ACC112 (cell line): Measurements from ENCODE around the gene TREH.
"Not testable (repeated sequence)": the region's sequence is repeated elsewhere in the genome, so short reads cannot be mapped to it uniquely, and the experiment has no call there.

ENCODE experiments used
- H2AFZ ChIP-seq: fragments of 200-600 bp; sonication (generic); one replicate; pipeline ENCODE4 v1.6.0; 2017; ENCODE audit warnings: antibody characterized with exemption, low read length; ENCODE audit not compliant: unreplicated experiment
- H3K27ac ChIP-seq: fragments of 200-600 bp; sonication (generic); 2 replicates; pipeline ENCODE4 v1.5.1; 2014; ENCODE audit warnings: low read depth, mild to moderate bottlenecking, antibody characterized with exemption, low read length, moderate library complexity
- H3K27me3 ChIP-seq: fragments of 200-600 bp; sonication (generic); 2 replicates; pipeline ENCODE4 v1.6.1; 2014; ENCODE audit warnings: mild to moderate bottlenecking, antibody characterized with exemption, low read length, moderate library complexity, mixed read lengths; ENCODE audit not compliant: insufficient read depth
- H3K36me3 ChIP-seq: fragments of 200-600 bp; sonication (generic); 2 replicates; pipeline ENCODE4 v1.6.1; 2016; ENCODE audit warnings: mild to moderate bottlenecking, antibody characterized with exemption, low read length, moderate library complexity, mixed read lengths; ENCODE audit not compliant: insufficient read depth
- H3K4me1 ChIP-seq: fragments of 200-600 bp; sonication (generic); one replicate; pipeline ENCODE4 v1.6.1; 2016; ENCODE audit warnings: low read length, mixed read lengths; ENCODE audit not compliant: insufficient read depth, unreplicated experiment, control insufficient read depth
- H3K4me3 ChIP-seq: fragments of 200-600 bp; sonication (generic); 2 replicates; pipeline ENCODE4 v1.5.1; 2014; ENCODE audit warnings: mild to moderate bottlenecking, low read depth, low read length
- H3K79me2 ChIP-seq: fragments of 200-600 bp; sonication (generic); one replicate; pipeline ENCODE4 v1.6.0; 2016; ENCODE audit warnings: low read length; ENCODE audit not compliant: control insufficient read depth, unreplicated experiment, insufficient read depth

Gene TREH

GRCh38 chr11:118684187-118684586 lies 4.7 kb upstream of the TREH start:
- H3K4me3 ChIP-seq, result no peak overlapping the region
- H3K36me3 ChIP-seq, result no peaks in the 10 kb centered on the region
- no peaks in the 10 kb centered on the region for H3K4me1 ChIP-seq
- H3K27ac ChIP-seq, result no peak overlapping the region
- H2AFZ ChIP-seq, result no peak overlapping the region
- peaks cover 6% of the 10 kb centered on the region; the same call in 1 of the 2 replicates for H3K27me3 ChIP-seq
- no peaks in the 10 kb centered on the region for H3K79me2 ChIP-seq

- H3K27ac ChIP-seq, H3K4me1 ChIP-seq, H3K36me3 ChIP-seq, H3K79me2 ChIP-seq, H3K4me3 ChIP-seq, H3K27me3 ChIP-seq, H2AFZ ChIP-seq: not testable (repeated sequence)
Observed at GRCh38 chr11:118682939-118683338, 3.5 kb upstream of the TREH start.

- no peaks in the 10 kb centered on the region for H3K79me2 ChIP-seq
Observed at GRCh38 chr11:118682372-118682771, 2.9 kb upstream of the TREH start.

GRCh38 chr11:118678908-118679307 lies 542 bp downstream of the TREH start:
- H3K4me3 ChIP-seq, H2AFZ ChIP-seq, H3K4me1 ChIP-seq, H3K36me3 ChIP-seq, H3K27ac ChIP-seq, H3K79me2 ChIP-seq: not testable (repeated sequence)
- peaks cover 11% of the 10 kb centered on the region; the same call in 1 of the 2 replicates for H3K27me3 ChIP-seq

More at GRCh38 chr11:118682372-118682771, 2.9 kb upstream of the TREH start:
- Histone ChIP-seq H3K27ac (no peak overlapping the region), H2AFZ (no peak overlapping the region), H3K4me1 (no peaks in the 10 kb centered on the region), H3K4me3 (no peak overlapping the region), H3K36me3 (no peaks in the 10 kb centered on the region), H3K27me3 (peaks cover 6% of the 10 kb centered on the region; the same call in 1 of the 2 replicates)

GRCh38 chr11:118677977-118678376 lies 1.5 kb downstream of the TREH start:
- Histone ChIP-seq H3K27me3 (peaks cover 11% of the 10 kb centered on the region; the same call in 1 of the 2 replicates), H3K36me3 (no peaks in the 10 kb centered on the region), H3K4me1 (no peaks in the 10 kb centered on the region), H3K4me3 (no peak overlapping the region), H3K27ac (no peak overlapping the region), H3K79me2 (no peaks in the 10 kb centered on the region), H2AFZ (no peak overlapping the region)

- Histone ChIP-seq H3K36me3 (no peaks in the 10 kb centered on the region), H2AFZ (no peak overlapping the region), H3K4me3 (no peak overlapping the region), H3K27me3 (peaks cover 25% of the 10 kb centered on the region; the same call in 1 of the 2 replicates), H3K79me2 (no peaks in the 10 kb centered on the region), H3K27ac (no peak overlapping the region), H3K4me1 (no peaks in the 10 kb centered on the region)
Observed at GRCh38 chr11:118674082-118674435, 5.4 kb downstream of the TREH start.

GRCh38 chr11:118673361-118674081 lies 5.9 kb downstream of the TREH start:
- Histone ChIP-seq H3K36me3 (no peaks in the 10 kb centered on the region), H3K4me1 (no peaks in the 10 kb centered on the region), H2AFZ (no peak overlapping the region), H3K4me3 (no peak overlapping the region), H3K27ac (no peak overlapping the region), H3K27me3 (peaks cover 25% of the 10 kb centered on the region; the same call in 1 of the 2 replicates), H3K79me2 (no peaks in the 10 kb centered on the region)

GRCh38 chr11:118672846-118673245 lies 6.6 kb downstream of the TREH start:
- H3K4me1 ChIP-seq, result no peaks in the 10 kb centered on the region
- H3K27ac ChIP-seq, result no peak overlapping the region
- H2AFZ ChIP-seq, result no peak overlapping the region
- peaks cover 25% of the 10 kb centered on the region; the same call in 1 of the 2 replicates for H3K27me3 ChIP-seq
- H3K79me2 ChIP-seq, result no peaks in the 10 kb centered on the region
- H3K36me3 ChIP-seq, result no peaks in the 10 kb centered on the region
- H3K4me3 ChIP-seq, result no peak overlapping the region

- no peak overlapping the region for H3K27ac ChIP-seq
- no peaks in the 10 kb centered on the region for H3K79me2 ChIP-seq
- no peaks in the 10 kb centered on the region for H3K36me3 ChIP-seq
- H2AFZ ChIP-seq, result no peak overlapping the region
- H3K27me3 ChIP-seq, result peaks cover 25% of the 10 kb centered on the region; the same call in 1 of the 2 replicates
- H3K4me1 ChIP-seq, result no peaks in the 10 kb centered on the region
- no peak overlapping the region for H3K4me3 ChIP-seq
Observed at GRCh38 chr11:118671254-118671653, 8.2 kb downstream of the TREH start.

- H3K4me3 ChIP-seq, result no peak overlapping the region
- no peak overlapping the region for H3K27ac ChIP-seq
- H2AFZ ChIP-seq, result no peak overlapping the region
- peaks cover 22% of the 10 kb centered on the region; the same call in 1 of the 2 replicates for H3K27me3 ChIP-seq
- no peaks in the 10 kb centered on the region for H3K36me3 ChIP-seq
- H3K79me2 ChIP-seq, result no peaks in the 10 kb centered on the region
- H3K4me1 ChIP-seq, result no peaks in the 10 kb centered on the region
Observed at GRCh38 chr11:118670063-118670462, 9.4 kb downstream of the TREH start.

GRCh38 chr11:118666371-118666770 lies 13.1 kb downstream of the TREH start:
- Histone ChIP-seq H3K4me1 (no peaks in the 10 kb centered on the region), H3K4me3 (no peak overlapping the region), H3K27ac (no peak overlapping the region), H2AFZ (no peak overlapping the region), H3K27me3 (peaks cover 17% of the 10 kb centered on the region; the same call in 1 of the 2 replicates), H3K79me2 (no peaks in the 10 kb centered on the region), H3K36me3 (no peaks in the 10 kb centered on the region)
